ENCODE data around the gene BOLA1.

- TF ChIP-seq, protein P1, sequence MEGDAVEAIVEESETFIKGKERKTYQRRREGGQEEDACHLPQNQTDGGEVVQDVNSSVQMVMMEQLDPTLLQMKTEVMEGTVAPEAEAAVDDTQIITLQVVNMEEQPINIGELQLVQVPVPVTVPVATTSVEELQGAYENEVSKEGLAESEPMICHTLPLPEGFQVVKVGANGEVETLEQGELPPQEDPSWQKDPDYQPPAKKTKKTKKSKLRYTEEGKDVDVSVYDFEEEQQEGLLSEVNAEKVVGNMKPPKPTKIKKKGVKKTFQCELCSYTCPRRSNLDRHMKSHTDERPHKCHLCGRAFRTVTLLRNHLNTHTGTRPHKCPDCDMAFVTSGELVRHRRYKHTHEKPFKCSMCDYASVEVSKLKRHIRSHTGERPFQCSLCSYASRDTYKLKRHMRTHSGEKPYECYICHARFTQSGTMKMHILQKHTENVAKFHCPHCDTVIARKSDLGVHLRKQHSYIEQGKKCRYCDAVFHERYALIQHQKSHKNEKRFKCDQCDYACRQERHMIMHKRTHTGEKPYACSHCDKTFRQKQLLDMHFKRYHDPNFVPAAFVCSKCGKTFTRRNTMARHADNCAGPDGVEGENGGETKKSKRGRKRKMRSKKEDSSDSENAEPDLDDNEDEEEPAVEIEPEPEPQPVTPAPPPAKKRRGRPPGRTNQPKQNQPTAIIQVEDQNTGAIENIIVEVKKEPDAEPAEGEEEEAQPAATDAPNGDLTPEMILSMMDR (IDR thresholded peaks at IDR 0.05 in 2 of 3, conservative IDR thresholded peaks at IDR 0.05 in 1 of 3; ENCODE audit: borderline replicate concordance in 1 of 3, insufficient read depth in 1 of 3, low read depth in 2 of 3, low read length in 2 of 3): no peak
- TF ChIP-seq ZNF274 (IDR thresholded peaks at IDR 0.05; ENCODE audit: low read depth, low read length) (no peak), JUND (IDR thresholded peaks at IDR 0.05) (no peak), POLR2A (IDR thresholded peaks at IDR 0.05; ENCODE audit: borderline replicate concordance, extremely low read depth, insufficient read depth, insufficient read length) (no peak), EZH2 (IDR thresholded peaks at IDR 0.05) (no peak), SRF (IDR thresholded peaks at IDR 0.05; ENCODE audit: low read depth) (no peak), TCF7L2 (IDR thresholded peaks at IDR 0.05; ENCODE audit: borderline replicate concordance, extremely low read depth, insufficient read depth, insufficient read length) (no peak), FOSL1 (IDR thresholded peaks at IDR 0.05; ENCODE audit: low read depth) (no peak)
- TF ChIP-seq, protein P2, sequence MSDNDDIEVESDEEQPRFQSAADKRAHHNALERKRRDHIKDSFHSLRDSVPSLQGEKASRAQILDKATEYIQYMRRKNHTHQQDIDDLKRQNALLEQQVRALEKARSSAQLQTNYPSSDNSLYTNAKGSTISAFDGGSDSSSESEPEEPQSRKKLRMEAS (IDR thresholded peaks at IDR 0.05): no peak
Observed at GRCh38 chr1:149917571-149918144, 18.3 kb downstream of the BOLA1 start, which contains the start of gene SV2A.

Data from HCT116 (cell line).